T-helper 22 cell (primary cell): Measurements from ENCODE around the gene TBX6.
A peak's percentile ranks its signal among the peaks of the same experiment; 100 is the strongest.
"Not testable (repeated sequence)": the region's sequence is repeated elsewhere in the genome, so short reads cannot be mapped to it uniquely, and the experiment has no call there.

Experiments
- DNase-seq: peaks from one replicate; pipeline ENCODE4 v3.0.0-alpha.2; 2020; ENCODE audit warnings: low read depth

TBX6 gene

GRCh38 chr16:30065943-30066760 lies 25.6 kb downstream of the TBX6 start:
- DNase-seq, result no peak

GRCh38 chr16:30065102-30065942 lies 26.4 kb downstream of the TBX6 start, which contains the start of gene ALDOA:
Gene ALDOA (plus strand): TSS chr16:30065760. CDS start chr16:30066898, 1,138 bp downstream.
- DNase-seq, result peak; percentile 91

- no peak for DNase-seq
These were observed 27.0 kb downstream of the TBX6 start for GRCh38 chr16:30064729-30065101.

GRCh38 chr16:30063893-30064728 lies 27.6 kb downstream of the TBX6 start:
- DNase-seq, result peak; percentile 38

GRCh38 chr16:30063278-30063892 lies 28.3 kb downstream of the TBX6 start:
- DNase-seq, result no peak

GRCh38 chr16:30060836-30061554 lies 30.7 kb downstream of the TBX6 start:
- no peak for DNase-seq

GRCh38 chr16:30060346-30060745 lies 31.4 kb downstream of the TBX6 start:
- no peak for DNase-seq

GRCh38 chr16:30054959-30055553 lies 36.7 kb downstream of the TBX6 start:
- DNase-seq, result no peak

GRCh38 chr16:30054451-30054850 lies 37.3 kb downstream of the TBX6 start:
- no peak for DNase-seq

- no peak for DNase-seq
These were observed 38.2 kb downstream of the TBX6 start for GRCh38 chr16:30053376-30054015.

- peak; percentile 71 for DNase-seq
These were observed 38.9 kb downstream of the TBX6 start for GRCh38 chr16:30052671-30053372.

- DNase-seq, result no peak
These were observed 40.2 kb downstream of the TBX6 start for GRCh38 chr16:30051518-30051917.

- DNase-seq, result no peak
These were observed 41.9 kb downstream of the TBX6 start for GRCh38 chr16:30049871-30050270.

GRCh38 chr16:30046588-30046987 lies 45.1 kb downstream of the TBX6 start:
- DNase-seq, result no peak

GRCh38 chr16:30046178-30046577 lies 45.5 kb downstream of the TBX6 start:
- no peak for DNase-seq

GRCh38 chr16:30041841-30042240 lies 49.9 kb downstream of the TBX6 start:
- DNase-seq, result no peak

GRCh38 chr16:30040690-30041089 lies 51.0 kb downstream of the TBX6 start:
- not testable (repeated sequence) for DNase-seq

GRCh38 chr16:30040221-30040620 lies 51.5 kb downstream of the TBX6 start:
- no peak for DNase-seq
